SK-MEL-5 (cell line): Measurements from ENCODE around the gene PPHLN1. TPM values are rescaled to one million over a fixed set of nuclear protein-coding genes. Genes with fewer than 3 reads are reported as not detected.

Experiments
- DNase-seq: peaks from one replicate; pipeline ENCODE4 v3.0.0-alpha.2; 2016; ENCODE audit warnings: low read depth, low spot score
- in situ Hi-C: cut with HindIII; loops from 2 replicates; pipeline ENCODE4 v1.10.0; 2016; ENCODE audit warnings: low sequenced_read_pairs, high pct_unique_total_duplicates, low pct_unique_long_range_greater_than_20kb
- total RNA-seq: library from RNA; depleted of rRNA; stranded (reverse); fragments of >200 nt; shearing (Covaris generic); gene quantifications from 2 replicates; pipeline ENCODE4 v1.2.3, GENCODE V29; 2014

Gene PPHLN1
- total RNA-seq, 1 experiment from 2014 or later: 94.9 TPM

DNA sequence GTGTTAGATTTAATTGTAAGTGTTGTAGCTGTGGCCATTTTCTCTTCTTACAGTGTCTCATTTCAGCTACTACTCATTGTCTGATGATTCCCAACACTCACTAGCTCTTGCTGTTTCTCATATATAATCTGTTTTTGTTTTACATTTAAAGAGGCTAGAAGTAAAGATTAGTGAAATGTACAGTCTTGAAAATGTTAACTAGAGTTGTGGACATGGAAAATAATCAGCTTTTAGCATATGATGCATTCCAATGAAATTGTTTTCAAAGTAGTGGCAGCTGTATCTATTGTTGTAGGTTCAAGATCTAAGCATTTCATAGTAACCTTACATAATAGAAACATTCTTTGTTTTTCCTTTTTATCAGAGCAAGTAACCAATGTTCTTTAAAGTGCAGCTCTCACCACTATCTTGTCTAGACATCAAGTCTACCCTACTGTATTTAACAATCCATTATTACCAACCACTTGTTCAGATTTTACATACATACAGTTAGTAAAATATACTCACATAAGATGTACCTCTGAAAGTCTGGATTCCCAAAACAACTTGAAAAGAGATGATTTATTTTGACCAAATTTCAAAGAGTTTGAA, 76.9 kb downstream of the PPHLN1 start:
- in situ Hi-C loops: no loop called here
- no peak for DNase-seq

GRCh38 chr12:42407306-42407705, 81.3 kb downstream of the PPHLN1 start:
- in situ Hi-C loops: no loop called here
- DNase-seq: no peak

- in situ Hi-C loops: no loop called here
Measured at GRCh38 chr12:42409471-42409870, 83.5 kb downstream of the PPHLN1 start.

GRCh38 chr12:42410340-42410739, 84.4 kb downstream of the PPHLN1 start:
- in situ Hi-C loops: no loop called here
- no peak for DNase-seq

More at GRCh38 chr12:42409471-42409870, 83.5 kb downstream of the PPHLN1 start:
- DNase-seq: no peak

GRCh38 chr12:42420395-42420794, 94.4 kb downstream of the PPHLN1 start:
- in situ Hi-C loops: no loop called here
- DNase-seq: no peak

GRCh38 chr12:42421844-42422779, 96.1 kb downstream of the PPHLN1 start:
- no peak for DNase-seq
- in situ Hi-C loops: no loop called here

- DNase-seq: no peak
- in situ Hi-C loops: no loop called here
Measured at GRCh38 chr12:42422785-42423184, 96.8 kb downstream of the PPHLN1 start.

DNA sequence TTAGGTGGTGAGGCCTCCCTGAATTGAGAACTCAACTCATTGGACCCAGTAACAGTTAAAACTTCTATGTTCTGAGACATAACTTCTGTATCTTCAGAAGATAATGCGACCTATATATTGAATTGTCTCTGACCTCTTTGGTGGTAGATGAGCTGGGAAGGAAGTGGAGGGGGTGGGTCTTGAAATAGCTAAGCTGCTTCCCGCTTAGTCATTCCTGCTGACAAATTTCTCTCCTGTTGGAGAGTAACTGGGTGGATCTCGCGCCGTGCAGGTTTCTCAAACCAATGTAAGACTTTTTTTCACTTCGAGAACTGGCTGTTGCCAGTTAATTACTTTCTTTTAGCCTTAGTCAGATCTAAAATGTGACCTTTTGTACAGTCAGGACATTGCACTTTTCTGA, 100.8 kb downstream of the PPHLN1 start:
- in situ Hi-C loops: no loop called here
- DNase-seq: no peak

GRCh38 chr12:42428850-42429249, 102.9 kb downstream of the PPHLN1 start:
- DNase-seq: no peak
- in situ Hi-C loops: no loop called here

GRCh38 chr12:42432517-42433140, 106.7 kb downstream of the PPHLN1 start:
- no peak for DNase-seq
- in situ Hi-C loops: no loop called here

- no peak for DNase-seq
- in situ Hi-C loops: no loop called here
Measured at GRCh38 chr12:42440608-42441007, 114.6 kb downstream of the PPHLN1 start.

- no peak for DNase-seq
- in situ Hi-C loops: no loop called here
Measured at GRCh38 chr12:42442311-42442759, 116.4 kb downstream of the PPHLN1 start.

GRCh38 chr12:42442888-42443287, 116.9 kb downstream of the PPHLN1 start:
- no peak for DNase-seq
- in situ Hi-C loops: no loop called here

- in situ Hi-C loops: no loop called here
- DNase-seq: no peak
Measured at GRCh38 chr12:42444192-42444943, 118.4 kb downstream of the PPHLN1 start.

- in situ Hi-C loops: no loop called here
- no peak for DNase-seq
Measured at GRCh38 chr12:42445891-42446290, 119.9 kb downstream of the PPHLN1 start.

GRCh38 chr12:42446761-42447160, 120.8 kb downstream of the PPHLN1 start:
- in situ Hi-C loops: no loop called here
- DNase-seq: no peak

- in situ Hi-C loops: no loop called here
- DNase-seq: no peak
Measured at GRCh38 chr12:42447371-42447786, 121.4 kb downstream of the PPHLN1 start.

GRCh38 chr12:42448841-42449240, 122.9 kb downstream of the PPHLN1 start:
- DNase-seq: no peak
- in situ Hi-C loops: no loop called here
